Uterus (tissue), 4 donors: ENCODE measurements around the gene CACNA1F. TPM values are rescaled to one million over a fixed set of nuclear protein-coding genes. Genes with fewer than 3 reads are reported as not detected.

Experiments
- DNase-seq, 2 donors: peaks; one replicate each; pipeline ENCODE4 v3.0.0-alpha.2; 2019 to 2020
- H3K27ac ChIP-seq, 2 donors: fragments of 200-600 bp; sonication (generic); 1 replicate in 1 of 2; 2 replicates in 1 of 2; pipeline ENCODE4 v1.5.1; 2016 to 2018
- H3K27me3 ChIP-seq, 2 donors: fragments of 200-600 bp; sonication (generic); one replicate each; pipeline ENCODE4 v1.5.1; 2018 to 2019; ENCODE audit warnings: control low read depth in 1 of 2
- H3K36me3 ChIP-seq, 2 donors: fragments of 200-600 bp; sonication (generic); one replicate each; pipeline ENCODE4 v1.5.1; 2019; ENCODE audit warnings: control low read depth in 1 of 2
- H3K4me1 ChIP-seq, 2 donors: fragments of 200-600 bp; sonication (generic); one replicate each; pipeline ENCODE4 v1.5.1; 2018 to 2019; ENCODE audit warnings: control low read depth in 1 of 2
- H3K4me3 ChIP-seq, 2 donors: fragments of 200-600 bp; sonication (generic); 1 replicate in 1 of 2; 2 replicates in 1 of 2; pipeline ENCODE4 v1.5.1; 2018 to 2019; ENCODE audit warnings: mild to moderate bottlenecking in 1 of 2
- H3K9me3 ChIP-seq, 2 donors: fragments of 200-600 bp; sonication (generic); one replicate each; pipeline ENCODE4 v1.5.1; 2019; ENCODE audit warnings: control low read depth in 1 of 2
- CTCF ChIP-seq, 4 experiments: fragments of 200-600 bp in 2 of 4; fragments of 450-650 bp in 2 of 4; sonication (generic) in 2 of 4; IDR thresholded peaks; one replicate each; pipeline ENCODE4 v1.5.1; 2016 to 2019; ENCODE audit warnings: antibody characterized with exemption in 4 of 4, mild to moderate bottlenecking in 2 of 4, moderate library complexity in 1 of 4
- POLR2A ChIP-seq, 2 donors: fragments of 450-650 bp; IDR thresholded peaks; one replicate each; pipeline ENCODE4 v1.6.1; 2016; ENCODE audit warnings: antibody characterized with exemption in 2 of 2, mild to moderate bottlenecking in 1 of 2, moderate library complexity in 1 of 2
- intact Hi-C: fragments of 100-400 bp; cut with DNase I; formaldehyde crosslinking; loops from one replicate; pipeline ENCODE4 v1.15.1; 2023; ENCODE audit warnings: low total_unique reads
- total RNA-seq, 4 donors: library from RNA; depleted of rRNA in 3 of 4; stranded (reverse); fragments of >200 nt in 3 of 4; gene quantifications; one replicate each; pipeline versions ENCODE4 v1.1.0 to v1.2.4, GENCODE V29; 2014 to 2023
- donor health status: DM: yes; HTN: yes; CAD: no.

Gene CACNA1F
- total RNA-seq, 4 donors from 2014 or later = 0.07 to 0.98 TPM; not detected in 2

- TF ChIP-seq POLR2A (IDR thresholded peaks at IDR 0.05) = peak; percentile 75 to 83
- TF ChIP-seq CTCF (IDR thresholded peaks at IDR 0.05) = no peak
- peak; percentile 95 to 97 for DNase-seq
- H3K9me3 ChIP-seq = no peaks in the 10 kb centered on the region
- H3K4me1 ChIP-seq = no peaks in the 10 kb centered on the region
- intact Hi-C loops = no loop called here
- H3K27ac ChIP-seq = peak overlapping the region; percentile 76 to 88
- peak overlapping the region; percentile 28 to 33 for H3K4me3 ChIP-seq
- no peaks in the 10 kb centered on the region for H3K36me3 ChIP-seq
- H3K27me3 ChIP-seq = no peaks in the 10 kb centered on the region
Measured at GRCh38 chrX:49184294-49185281, 48.6 kb downstream of the CACNA1F start.

- DNase-seq = no peak
Measured at GRCh38 chrX:49183701-49184281, 49.3 kb downstream of the CACNA1F start.

GRCh38 chrX:49179358-49179757, 53.8 kb downstream of the CACNA1F start:
- DNase-seq = no peak
- H3K36me3 ChIP-seq = no peaks in the 10 kb centered on the region
- no peaks in the 10 kb centered on the region for H3K27me3 ChIP-seq
- intact Hi-C loops = no loop called here
- H3K4me3 ChIP-seq = no peak overlapping the region
- no peak overlapping the region for H3K27ac ChIP-seq
- TF ChIP-seq POLR2A (IDR thresholded peaks at IDR 0.05) (no peak), CTCF (IDR thresholded peaks at IDR 0.05) (no peak)
- H3K9me3 ChIP-seq = no peaks in the 10 kb centered on the region
- no peaks in the 10 kb centered on the region for H3K4me1 ChIP-seq

More at GRCh38 chrX:49183701-49184281, 49.3 kb downstream of the CACNA1F start:
- Histone ChIP-seq H3K27ac (peak overlapping the region; percentile 76 to 88), H3K27me3 (no peaks in the 10 kb centered on the region), H3K9me3 (no peaks in the 10 kb centered on the region), H3K4me3 (no peak overlapping the region), H3K36me3 (no peaks in the 10 kb centered on the region), H3K4me1 (no peaks in the 10 kb centered on the region)
- TF ChIP-seq CTCF (IDR thresholded peaks at IDR 0.05) = no peak
- no peak for TF ChIP-seq POLR2A (IDR thresholded peaks at IDR 0.05)
- intact Hi-C loops = no loop called here

- intact Hi-C loops = no loop called here
- no peaks in the 10 kb centered on the region for H3K36me3 ChIP-seq
- H3K4me3 ChIP-seq = no peak overlapping the region
- H3K27ac ChIP-seq = no peak overlapping the region
- no peaks in the 10 kb centered on the region for H3K4me1 ChIP-seq
- TF ChIP-seq POLR2A (IDR thresholded peaks at IDR 0.05) (no peak), CTCF (IDR thresholded peaks at IDR 0.05) (no peak)
- DNase-seq = no peak
- no peaks in the 10 kb centered on the region for H3K9me3 ChIP-seq
- no peaks in the 10 kb centered on the region for H3K27me3 ChIP-seq
Measured at GRCh38 chrX:49178537-49178936, 54.6 kb downstream of the CACNA1F start.
